Prostate gland (tissue), 2 donors: ENCODE results near the gene TP63.

ENCODE experiments used
- POLR2AphosphoS5 ChIP-seq: sonication (generic); formaldehyde crosslinking; IDR thresholded peaks from one replicate; pipeline ENCODE4 v1.6.1; 2017; ENCODE audit warnings: antibody characterized with exemption
- TF ChIP-seq, protein P1 (sequence below), 4 experiments: fragments of 200-600 bp in 2 of 4; fragments of 450-650 bp in 2 of 4; sonication (generic) in 2 of 4; IDR thresholded peaks; 1 replicate in 3 of 4; 2 replicates in 1 of 4; pipeline ENCODE4 v1.5.1; 2016 to 2019; ENCODE audit warnings: antibody characterized with exemption in 4 of 4, mild to moderate bottlenecking in 2 of 4, moderate library complexity in 2 of 4

DNA sequence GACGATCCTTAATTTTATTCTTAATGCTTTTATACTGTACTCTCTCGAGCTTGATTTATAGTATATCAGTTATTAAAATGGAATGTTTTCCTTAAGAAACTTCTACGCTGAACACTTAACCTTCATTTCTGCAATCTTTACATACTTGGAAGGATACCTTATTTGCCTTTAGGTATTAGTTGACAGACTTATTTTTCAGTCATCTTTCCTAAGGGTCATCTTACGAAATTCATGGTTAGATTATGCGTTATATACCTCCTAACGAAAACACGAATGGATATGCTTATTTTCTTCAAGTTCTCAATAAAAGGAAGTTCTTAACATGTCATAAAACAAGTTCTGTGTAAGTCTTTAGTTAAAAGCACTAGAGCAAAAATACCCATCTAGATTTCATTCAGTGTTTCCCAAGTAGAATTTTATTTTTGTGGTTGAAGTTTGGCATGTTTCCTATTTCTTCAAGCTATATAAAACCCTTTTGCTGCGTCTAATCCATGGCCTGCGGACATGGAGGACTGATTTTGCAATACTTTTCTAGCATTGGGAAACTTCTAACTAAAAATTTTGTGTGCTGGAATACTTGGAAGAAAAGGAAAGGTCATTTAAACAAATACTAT, 231.3 kb downstream of the TP63 start:
- TF ChIP-seq POLR2AphosphoS5: peak; percentile 44
- TF ChIP-seq, protein P1, sequence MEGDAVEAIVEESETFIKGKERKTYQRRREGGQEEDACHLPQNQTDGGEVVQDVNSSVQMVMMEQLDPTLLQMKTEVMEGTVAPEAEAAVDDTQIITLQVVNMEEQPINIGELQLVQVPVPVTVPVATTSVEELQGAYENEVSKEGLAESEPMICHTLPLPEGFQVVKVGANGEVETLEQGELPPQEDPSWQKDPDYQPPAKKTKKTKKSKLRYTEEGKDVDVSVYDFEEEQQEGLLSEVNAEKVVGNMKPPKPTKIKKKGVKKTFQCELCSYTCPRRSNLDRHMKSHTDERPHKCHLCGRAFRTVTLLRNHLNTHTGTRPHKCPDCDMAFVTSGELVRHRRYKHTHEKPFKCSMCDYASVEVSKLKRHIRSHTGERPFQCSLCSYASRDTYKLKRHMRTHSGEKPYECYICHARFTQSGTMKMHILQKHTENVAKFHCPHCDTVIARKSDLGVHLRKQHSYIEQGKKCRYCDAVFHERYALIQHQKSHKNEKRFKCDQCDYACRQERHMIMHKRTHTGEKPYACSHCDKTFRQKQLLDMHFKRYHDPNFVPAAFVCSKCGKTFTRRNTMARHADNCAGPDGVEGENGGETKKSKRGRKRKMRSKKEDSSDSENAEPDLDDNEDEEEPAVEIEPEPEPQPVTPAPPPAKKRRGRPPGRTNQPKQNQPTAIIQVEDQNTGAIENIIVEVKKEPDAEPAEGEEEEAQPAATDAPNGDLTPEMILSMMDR (IDR thresholded peaks at IDR 0.05): no peak
